PC-3 (cell line): ENCODE results near the gene PAWR.

Source experiments
- EZH2 ChIP-seq: fragments of 300-600 bp; sonication (generic); IDR thresholded peaks from one replicate; pipeline ENCODE4 v1.6.1; 2017; ENCODE audit warnings: antibody characterized with exemption, mild to moderate bottlenecking, low read length; ENCODE audit not compliant: unreplicated experiment
- EZH2phosphoT487 ChIP-seq: fragments of 300-600 bp; sonication (generic); IDR thresholded peaks from 2 replicates; pipeline ENCODE4 v1.6.1; 2018; ENCODE audit warnings: mild to moderate bottlenecking, antibody characterized with exemption, low read length, borderline replicate concordance
- TF ChIP-seq, protein P1 (sequence below): fragments of 300-600 bp; sonication (generic); conservative IDR thresholded peaks from 2 replicates; pipeline ENCODE4 v1.5.1; 2017; ENCODE audit warnings: antibody characterized with exemption, low read depth, mild to moderate bottlenecking, low read length

DNA sequence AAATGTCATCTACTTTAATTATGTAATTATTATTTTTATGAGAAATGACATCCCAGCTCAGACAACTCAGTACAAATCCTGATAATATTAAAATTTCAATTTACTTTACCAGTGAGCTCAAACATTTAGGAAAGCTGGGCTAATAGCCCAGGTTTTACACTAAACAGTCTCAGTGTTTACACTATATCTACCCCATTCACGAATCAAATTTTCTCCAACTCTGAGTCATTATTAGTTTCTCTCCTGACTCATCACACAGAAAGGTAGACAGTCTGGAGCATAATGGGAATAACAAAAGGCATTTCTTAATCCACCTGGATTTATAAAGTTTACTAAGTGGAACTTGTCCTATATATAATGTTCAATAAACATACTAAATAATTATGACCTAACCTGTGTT is 5.7 kb downstream of the PAWR start:
- TF ChIP-seq, protein P1, sequence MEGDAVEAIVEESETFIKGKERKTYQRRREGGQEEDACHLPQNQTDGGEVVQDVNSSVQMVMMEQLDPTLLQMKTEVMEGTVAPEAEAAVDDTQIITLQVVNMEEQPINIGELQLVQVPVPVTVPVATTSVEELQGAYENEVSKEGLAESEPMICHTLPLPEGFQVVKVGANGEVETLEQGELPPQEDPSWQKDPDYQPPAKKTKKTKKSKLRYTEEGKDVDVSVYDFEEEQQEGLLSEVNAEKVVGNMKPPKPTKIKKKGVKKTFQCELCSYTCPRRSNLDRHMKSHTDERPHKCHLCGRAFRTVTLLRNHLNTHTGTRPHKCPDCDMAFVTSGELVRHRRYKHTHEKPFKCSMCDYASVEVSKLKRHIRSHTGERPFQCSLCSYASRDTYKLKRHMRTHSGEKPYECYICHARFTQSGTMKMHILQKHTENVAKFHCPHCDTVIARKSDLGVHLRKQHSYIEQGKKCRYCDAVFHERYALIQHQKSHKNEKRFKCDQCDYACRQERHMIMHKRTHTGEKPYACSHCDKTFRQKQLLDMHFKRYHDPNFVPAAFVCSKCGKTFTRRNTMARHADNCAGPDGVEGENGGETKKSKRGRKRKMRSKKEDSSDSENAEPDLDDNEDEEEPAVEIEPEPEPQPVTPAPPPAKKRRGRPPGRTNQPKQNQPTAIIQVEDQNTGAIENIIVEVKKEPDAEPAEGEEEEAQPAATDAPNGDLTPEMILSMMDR = no peak
- TF ChIP-seq EZH2 (no peak), EZH2phosphoT487 (no peak)
